Pancreas (tissue), 10 donors: ENCODE measurements around the gene MBLAC2. TPM values are rescaled to one million over a fixed set of nuclear protein-coding genes. Genes with fewer than 3 reads are reported as not detected.
A peak's percentile ranks its signal among the peaks of the same experiment; 100 is the strongest.

Source experiments
- ATAC-seq, 4 donors: fragments of 200-7000 bp; cut with Tn5 transposase; one replicate each; pipeline versions ENCODE4 v1.8.0 to v1.9.1; 2020; ENCODE audit warnings: mild to moderate bottlenecking in 4 of 4, moderate library complexity in 4 of 4
- DNase-seq, 6 donors: peaks; one replicate each; pipeline ENCODE4 v3.0.0-alpha.2; 2020
- FAIRE-seq: peaks from 2 replicates; lab custom pipeline; 2012; peaks lifted over from hg19 to GRCh38; lab: Jason Lieb, UNC
- H3K27ac ChIP-seq, 4 donors: fragments of 200-600 bp; sonication (generic); 1 replicate in 3 of 4; 2 replicates in 1 of 4; pipeline versions ENCODE4 v1.5.0 to v1.8.0; 2020
- H3K27me3 ChIP-seq, 4 donors: fragments of 200-600 bp; one replicate each; pipeline ENCODE4 v1.8.0; 2021
- H3K36me3 ChIP-seq, 3 donors: fragments of 200-600 bp; sonication (generic) in 1 of 3; one replicate each; pipeline versions ENCODE4 v1.5.0 to v1.8.0; 2020 to 2021
- H3K4me1 ChIP-seq, 3 donors: fragments of 200-600 bp; one replicate each; pipeline ENCODE4 v1.8.0; 2021
- H3K4me3 ChIP-seq, 4 donors: fragments of 200-600 bp; sonication (generic) in 2 of 4; one replicate each; pipeline versions ENCODE4 v1.5.0 to v1.8.0; 2020 to 2021
- H3K9me3 ChIP-seq, 4 donors: fragments of 200-600 bp; one replicate each; pipeline ENCODE4 v1.8.0; 2021
- CTCF ChIP-seq, 4 donors: fragments of 200-600 bp; sonication (generic) in 3 of 4; IDR thresholded peaks; one replicate each; pipeline versions ENCODE4 v1.5.0 to v1.8.0; 2021; ENCODE audit warnings: antibody characterized with exemption in 4 of 4
- WGBS, 2 donors: extraction: QIAGEN DNeasy Blood & Tissue Kit; methylation state at CpG; one replicate each; pipeline ENCODE4 v1.1.7; 2013; 5-methylcytosine and 5-hydroxymethylcytosine counted together
- intact Hi-C, 3 donors: fragments of 100-400 bp; cut with DNase I; formaldehyde crosslinking; loops; one replicate each; pipeline versions ENCODE4 v1.11.1 to v1.14.2; 2022
- polyA plus RNA-seq, 2 donors: library from polyadenylated mRNA; stranded (reverse); fragments of 200-250 nt; gene quantifications; one replicate each; pipeline ENCODE4 v1.2.3, GENCODE V29; 2013
- total RNA-seq, 6 donors: library from RNA; stranded (reverse); fragmentation: NEBNext Ultra II Directional in 4 of 6; extraction: Animal tissue kit (Norgen Biotek cat#: 25700) in 4 of 6; gene quantifications; one replicate each; pipeline versions ENCODE4 v1.2.1 to v1.2.4, GENCODE V29; 2021 to 2023
- donor health status: healthy with polysubstance abuse.
- donor health status: DM: no; HTN: no; CAD: no; lungs with moderate emphysema.
- donor health status: DM: no; HTN: no; CAD: no.
- donor health status: control.
- donor health status: control.
- donor health status: Bipolar disorder and iron deficiency.
- donor health status: DM: yes; HTN: yes; CAD: no.
- donor health status: DM: no; HTN: no; CAD: no.
- donor health status: DM: no; HTN: no; CAD: no.
- donor health status: DM: yes; HTN: yes; CAD: no.

Gene MBLAC2
- total and polyA plus RNA-seq, 8 donors, result 1.5 to 3.5 (median 2.8) TPM

DNA sequence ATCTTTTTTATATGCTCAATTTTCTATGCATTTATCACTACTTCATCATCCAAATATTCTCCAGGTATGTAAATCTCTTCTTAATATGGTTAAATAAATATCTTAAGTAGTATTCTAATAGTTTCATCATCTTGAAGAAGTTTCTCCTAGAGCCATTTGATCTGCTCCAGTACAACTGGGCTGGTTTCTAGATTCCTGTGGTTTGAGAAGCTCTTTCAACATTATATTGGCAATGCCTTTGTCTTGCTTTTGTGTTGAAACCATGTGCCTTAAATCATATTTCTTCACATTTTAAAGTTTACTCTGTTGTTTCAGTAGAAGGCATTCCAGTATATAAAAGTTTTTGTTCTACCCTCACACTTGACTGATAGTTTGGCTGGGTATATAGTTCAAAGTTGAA is 27.6 kb downstream of the MBLAC2 start:
- no peak for TF ChIP-seq CTCF (IDR thresholded peaks at IDR 0.05)
- ATAC-seq, result no peak
- no peak for FAIRE-seq
- Histone ChIP-seq H3K27ac (no peak overlapping the region), H3K36me3 (no peaks in the 10 kb centered on the region), H3K9me3 (no peaks in the 10 kb centered on the region), H3K27me3 (no peaks in the 10 kb centered on the region), H3K4me1 (no peaks in the 10 kb centered on the region), H3K4me3 (no peak overlapping the region)
- intact Hi-C loops, result no loop called here
- no peak for DNase-seq

DNA sequence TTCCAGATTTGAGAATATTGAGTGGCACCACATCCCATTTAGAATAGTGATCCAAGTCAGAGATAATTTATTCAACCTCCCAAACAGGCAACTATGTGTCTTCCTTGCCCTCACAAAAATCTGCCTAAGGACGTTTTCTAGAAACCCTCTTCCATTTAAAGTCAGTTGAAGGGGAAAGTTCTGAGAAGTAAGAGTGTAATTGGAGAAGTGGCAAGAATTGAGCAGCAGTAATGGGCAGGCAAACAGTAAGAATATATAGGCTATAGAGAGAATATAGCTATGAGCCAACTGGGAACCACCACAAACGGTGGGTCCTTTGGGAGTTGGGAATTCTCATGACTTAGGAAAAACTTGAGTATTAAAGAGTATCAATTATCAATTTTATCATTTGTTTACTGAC is 33.9 kb downstream of the MBLAC2 start:
- 43 to 59% methylated on average over 2 of the region's 2 CpGs for WGBS, 2 donors
- H3K27me3 ChIP-seq, result no peaks in the 10 kb centered on the region
- H3K4me3 ChIP-seq, result no peak overlapping the region
- H3K4me1 ChIP-seq, result peaks cover 6 to 10% (median 6%) of the 10 kb centered on the region in 3 donors
- FAIRE-seq, result no peak
- H3K27ac ChIP-seq, result no peak overlapping the region
- no peaks in the 10 kb centered on the region for H3K9me3 ChIP-seq
- ATAC-seq, result no peak
- intact Hi-C loops, result no loop called here
- TF ChIP-seq CTCF (IDR thresholded peaks at IDR 0.05), result no peak
- no peak for DNase-seq
- H3K36me3 ChIP-seq, result no peaks in the 10 kb centered on the region

DNA sequence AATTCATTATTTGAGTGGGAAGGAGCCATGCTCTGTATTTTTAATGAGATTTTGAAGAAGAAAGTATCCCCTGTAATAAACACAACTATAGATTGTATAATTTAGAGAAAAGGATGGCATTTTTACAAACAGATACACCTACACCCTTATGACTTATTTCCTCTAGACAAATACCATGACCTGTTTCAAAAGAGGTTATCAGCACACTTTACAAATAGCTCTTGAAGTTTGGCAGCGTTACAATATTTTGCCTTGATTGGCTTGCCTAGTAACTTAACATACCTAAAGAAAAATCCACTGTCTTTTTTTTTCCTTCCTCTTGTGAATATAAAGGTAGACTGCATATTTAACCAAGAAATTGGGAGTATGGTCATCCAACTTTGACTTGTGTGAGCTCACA is 36.5 kb downstream of the MBLAC2 start:
- Histone ChIP-seq H3K9me3 (no peaks in the 10 kb centered on the region), H3K27ac (no peak overlapping the region), H3K27me3 (no peaks in the 10 kb centered on the region), H3K36me3 (no peaks in the 10 kb centered on the region), H3K4me1 (peaks cover 6 to 10% (median 6%) of the 10 kb centered on the region in 3 donors), H3K4me3 (no peak overlapping the region)
- no peak for TF ChIP-seq CTCF (IDR thresholded peaks at IDR 0.05)
- ATAC-seq, result peak in 3 of 4 donors; percentile 61 to 67 (median 63)
- WGBS, 2 donors, result 2 to 6% methylated on average over 1 of the region's 1 CpG
- intact Hi-C loops, result loop anchor here in 1 of 3 donors (10.0 kb wide), 1 partner anchor 97 kb away; no protein-coding TSS in a partner anchor
- DNase-seq, result no peak
- no peak for FAIRE-seq

DNA sequence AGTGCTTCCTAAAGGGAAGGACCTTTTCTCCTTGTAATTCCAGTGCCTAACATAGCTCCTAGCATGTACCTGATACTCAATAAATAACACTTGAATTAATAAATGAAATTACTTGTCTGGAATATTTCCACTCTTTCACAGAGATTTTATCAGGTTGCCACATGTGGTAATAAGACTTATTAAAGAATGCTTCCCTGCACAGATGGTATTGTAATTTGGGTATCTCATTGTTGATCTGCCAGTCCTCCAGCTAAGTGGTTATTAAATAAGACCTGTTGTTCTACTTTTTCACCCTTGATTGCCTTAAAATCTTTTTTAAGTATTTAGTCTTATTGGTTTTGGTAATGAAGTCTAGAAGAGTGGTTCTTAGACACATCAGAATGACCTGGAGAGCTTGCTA is 36.9 kb downstream of the MBLAC2 start:
- intact Hi-C loops, result loop anchor here in 1 of 3 donors (10.0 kb wide), 1 partner anchor 97 kb away; no protein-coding TSS in a partner anchor
- no peak for ATAC-seq
- no peak for FAIRE-seq

More for the DNA sequence above, 36.9 kb downstream of the MBLAC2 start:
- Histone ChIP-seq H3K4me3 (no peak overlapping the region), H3K9me3 (no peaks in the 10 kb centered on the region), H3K4me1 (peaks cover 6 to 10% (median 6%) of the 10 kb centered on the region in 3 donors), H3K27ac (no peak overlapping the region), H3K36me3 (no peaks in the 10 kb centered on the region), H3K27me3 (no peaks in the 10 kb centered on the region)
- no peak for DNase-seq
- no peak for TF ChIP-seq CTCF (IDR thresholded peaks at IDR 0.05)
